ENCODE measurements around the gene HMGXB3.

Gene HMGXB3

GRCh38 chr5:149996205-149996890, 4.2 kb upstream of the HMGXB3 start:
- peaks cover 4% of the 10 kb centered on the region for H3K79me2 ChIP-seq
- peaks cover 24% of the 10 kb centered on the region for H3K4me1 ChIP-seq
- peak overlapping the region; percentile 33 for H2AFZ ChIP-seq
- no peaks in the 10 kb centered on the region for H3K9me3 ChIP-seq (ENCODE audit: control insufficient read depth, low read length)
- peak overlapping the region; percentile 39 for H3K4me3 ChIP-seq (ENCODE audit: low read depth, low read length)
- H3K4me2 ChIP-seq (ENCODE audit: low read length) = peak overlapping the region; percentile 67
- no peak overlapping the region for H3K9ac ChIP-seq
- no peaks in the 10 kb centered on the region for H3K27me3 ChIP-seq (ENCODE audit: control insufficient read depth, insufficient read depth, low read length)
- no peaks in the 10 kb centered on the region for H3K36me3 ChIP-seq (ENCODE audit: control insufficient read depth, insufficient read depth, low read length)
- H3K27ac ChIP-seq = peak overlapping the region; percentile 81
- TF ChIP-seq, protein P1, sequence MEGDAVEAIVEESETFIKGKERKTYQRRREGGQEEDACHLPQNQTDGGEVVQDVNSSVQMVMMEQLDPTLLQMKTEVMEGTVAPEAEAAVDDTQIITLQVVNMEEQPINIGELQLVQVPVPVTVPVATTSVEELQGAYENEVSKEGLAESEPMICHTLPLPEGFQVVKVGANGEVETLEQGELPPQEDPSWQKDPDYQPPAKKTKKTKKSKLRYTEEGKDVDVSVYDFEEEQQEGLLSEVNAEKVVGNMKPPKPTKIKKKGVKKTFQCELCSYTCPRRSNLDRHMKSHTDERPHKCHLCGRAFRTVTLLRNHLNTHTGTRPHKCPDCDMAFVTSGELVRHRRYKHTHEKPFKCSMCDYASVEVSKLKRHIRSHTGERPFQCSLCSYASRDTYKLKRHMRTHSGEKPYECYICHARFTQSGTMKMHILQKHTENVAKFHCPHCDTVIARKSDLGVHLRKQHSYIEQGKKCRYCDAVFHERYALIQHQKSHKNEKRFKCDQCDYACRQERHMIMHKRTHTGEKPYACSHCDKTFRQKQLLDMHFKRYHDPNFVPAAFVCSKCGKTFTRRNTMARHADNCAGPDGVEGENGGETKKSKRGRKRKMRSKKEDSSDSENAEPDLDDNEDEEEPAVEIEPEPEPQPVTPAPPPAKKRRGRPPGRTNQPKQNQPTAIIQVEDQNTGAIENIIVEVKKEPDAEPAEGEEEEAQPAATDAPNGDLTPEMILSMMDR (IDR thresholded peaks at IDR 0.05) = no peak

GRCh38 chr5:149998281-149998680, 2.3 kb upstream of the HMGXB3 start:
- Histone ChIP-seq H2AFZ (no peak overlapping the region), H3K9ac (no peak overlapping the region), H3K4me3 (ENCODE audit: low read depth, low read length) (no peak overlapping the region), H3K36me3 (ENCODE audit: control insufficient read depth, insufficient read depth, low read length) (no peaks in the 10 kb centered on the region), H3K27me3 (ENCODE audit: control insufficient read depth, insufficient read depth, low read length) (no peaks in the 10 kb centered on the region), H3K4me1 (peaks cover 31% of the 10 kb centered on the region), H3K4me2 (ENCODE audit: low read length) (peak overlapping the region; percentile 73), H3K79me2 (peaks cover 10% of the 10 kb centered on the region), H3K27ac (no peak overlapping the region), H3K9me3 (ENCODE audit: control insufficient read depth, low read length) (no peaks in the 10 kb centered on the region)
- TF ChIP-seq, protein P1 (IDR thresholded peaks at IDR 0.05) = no peak

- Histone ChIP-seq H3K4me3 (ENCODE audit: low read depth, low read length) (peak overlapping the region; percentile 94), H3K9ac (no peak overlapping the region), H2AFZ (peak overlapping the region; percentile 86), H3K27ac (peak overlapping the region; percentile 90), H3K79me2 (peaks cover 10% of the 10 kb centered on the region), H3K9me3 (ENCODE audit: control insufficient read depth, low read length) (no peaks in the 10 kb centered on the region), H3K4me1 (peaks cover 31% of the 10 kb centered on the region), H3K4me2 (ENCODE audit: low read length) (peak overlapping the region; percentile 73), H3K27me3 (ENCODE audit: control insufficient read depth, insufficient read depth, low read length) (no peaks in the 10 kb centered on the region), H3K36me3 (ENCODE audit: control insufficient read depth, insufficient read depth, low read length) (no peaks in the 10 kb centered on the region)
- TF ChIP-seq, protein P1 (IDR thresholded peaks at IDR 0.05) = no peak
Measured at GRCh38 chr5:149999359-149999758, 1.2 kb upstream of the HMGXB3 start.

- Histone ChIP-seq H3K27ac (peak overlapping the region; percentile 90), H2AFZ (peak overlapping the region; percentile 86), H3K9me3 (ENCODE audit: control insufficient read depth, low read length) (no peaks in the 10 kb centered on the region), H3K79me2 (peaks cover 10% of the 10 kb centered on the region), H3K4me1 (peaks cover 26% of the 10 kb centered on the region), H3K9ac (peak overlapping the region; percentile 67), H3K27me3 (ENCODE audit: control insufficient read depth, insufficient read depth, low read length) (no peaks in the 10 kb centered on the region), H3K36me3 (ENCODE audit: control insufficient read depth, insufficient read depth, low read length) (no peaks in the 10 kb centered on the region), H3K4me2 (ENCODE audit: low read length) (peak overlapping the region; percentile 73), H3K4me3 (ENCODE audit: low read depth, low read length) (peak overlapping the region; percentile 94)
- TF ChIP-seq, protein P1 (IDR thresholded peaks at IDR 0.05) = no peak
Measured at GRCh38 chr5:149999866-150000255, 678 bp upstream of the HMGXB3 start.
